GM12873 (cell line): ENCODE measurements around the gene HDAC6.

Source experiments
- CTCF ChIP-seq: IDR thresholded peaks from 2 replicates; pipeline ENCODE4 v1.5.1; 2012; ENCODE audit warnings: low read depth, mild to moderate bottlenecking, moderate library complexity, low read length, control low read depth; ENCODE audit not compliant: insufficient read depth; ENCODE audit errors: missing control alignments

The HDAC6 gene

GRCh38 chrX:48826876-48827653 is 25.2 kb downstream of the HDAC6 start:
- TF ChIP-seq CTCF = no peak

- TF ChIP-seq CTCF = no peak
Measured at GRCh38 chrX:48827654-48827968, 25.7 kb downstream of the HDAC6 start.

GRCh38 chrX:48829016-48829735 is 27.3 kb downstream of the HDAC6 start:
- TF ChIP-seq CTCF = no peak

GRCh38 chrX:48831136-48831908 is 29.5 kb downstream of the HDAC6 start:
- no peak for TF ChIP-seq CTCF

GRCh38 chrX:48831909-48832291 is 30.0 kb downstream of the HDAC6 start:
- TF ChIP-seq CTCF = no peak

- no peak for TF ChIP-seq CTCF
Measured at GRCh38 chrX:48833542-48834138, 31.8 kb downstream of the HDAC6 start.

GRCh38 chrX:48834383-48834709 is 32.5 kb downstream of the HDAC6 start:
- no peak for TF ChIP-seq CTCF
